Measurements from ENCODE around the gene GSTO2.
A peak's percentile ranks its signal among the peaks of the same experiment; 100 is the strongest.

GSTO2 gene

DNA sequence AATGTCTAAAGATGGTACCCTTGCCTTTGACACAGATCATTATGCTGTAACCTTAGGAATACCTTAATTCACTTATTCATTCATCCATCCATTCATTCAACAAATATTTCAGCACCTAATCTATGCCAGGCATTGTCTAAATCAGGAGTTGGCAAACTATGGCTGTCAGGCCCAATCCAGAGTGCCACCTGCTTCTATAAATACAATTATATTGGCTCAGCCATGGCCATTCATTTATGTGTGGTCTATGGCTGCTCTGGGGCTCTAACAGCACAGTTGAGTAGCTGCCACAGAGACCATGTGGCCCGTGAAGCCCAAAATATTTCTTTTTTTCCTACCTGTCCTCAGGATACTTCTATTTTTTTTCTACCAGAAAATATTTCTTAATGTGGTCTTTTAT lies 75.2 kb downstream of the GSTO2 start:
- DNase-seq, result no peak

DNA sequence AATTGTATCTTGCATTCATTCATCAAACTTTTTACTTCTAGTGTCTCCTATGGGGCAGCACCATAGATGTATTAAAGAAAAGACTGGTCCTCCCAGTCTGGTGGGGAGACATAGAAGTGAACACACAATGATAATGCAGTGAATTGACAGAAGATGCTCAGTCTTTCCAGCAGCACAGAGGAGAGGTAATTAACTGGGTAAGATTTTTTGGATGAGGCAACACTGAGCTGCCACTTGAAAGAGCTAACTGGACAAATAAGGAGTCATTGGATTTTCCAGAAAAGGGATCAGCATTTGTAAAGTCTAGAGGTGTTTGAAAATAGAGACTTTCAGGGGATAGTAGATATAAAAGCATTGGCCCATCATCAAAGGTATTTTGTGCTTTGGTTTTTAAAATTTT lies 76.5 kb downstream of the GSTO2 start:
- no peak for DNase-seq

DNA sequence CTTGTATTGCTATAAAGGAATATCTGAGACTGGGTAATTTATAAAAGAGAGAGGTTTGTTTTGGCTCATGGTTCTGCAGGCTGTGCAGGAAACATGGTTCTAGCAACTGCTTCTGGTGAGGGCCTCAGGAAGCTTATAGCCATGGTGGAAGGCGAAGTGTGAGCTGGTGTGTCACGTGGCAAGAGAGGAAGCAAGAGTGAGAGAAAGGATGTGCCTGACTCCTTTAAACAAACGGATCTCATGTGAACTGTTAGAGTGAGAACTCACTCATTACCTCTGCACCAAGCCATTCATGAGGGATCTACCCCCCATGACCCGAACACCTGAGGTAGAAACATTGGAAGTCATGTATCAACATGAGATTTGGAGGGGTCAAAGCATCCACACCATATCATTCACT lies 77.0 kb downstream of the GSTO2 start:
- no peak for DNase-seq

DNA sequence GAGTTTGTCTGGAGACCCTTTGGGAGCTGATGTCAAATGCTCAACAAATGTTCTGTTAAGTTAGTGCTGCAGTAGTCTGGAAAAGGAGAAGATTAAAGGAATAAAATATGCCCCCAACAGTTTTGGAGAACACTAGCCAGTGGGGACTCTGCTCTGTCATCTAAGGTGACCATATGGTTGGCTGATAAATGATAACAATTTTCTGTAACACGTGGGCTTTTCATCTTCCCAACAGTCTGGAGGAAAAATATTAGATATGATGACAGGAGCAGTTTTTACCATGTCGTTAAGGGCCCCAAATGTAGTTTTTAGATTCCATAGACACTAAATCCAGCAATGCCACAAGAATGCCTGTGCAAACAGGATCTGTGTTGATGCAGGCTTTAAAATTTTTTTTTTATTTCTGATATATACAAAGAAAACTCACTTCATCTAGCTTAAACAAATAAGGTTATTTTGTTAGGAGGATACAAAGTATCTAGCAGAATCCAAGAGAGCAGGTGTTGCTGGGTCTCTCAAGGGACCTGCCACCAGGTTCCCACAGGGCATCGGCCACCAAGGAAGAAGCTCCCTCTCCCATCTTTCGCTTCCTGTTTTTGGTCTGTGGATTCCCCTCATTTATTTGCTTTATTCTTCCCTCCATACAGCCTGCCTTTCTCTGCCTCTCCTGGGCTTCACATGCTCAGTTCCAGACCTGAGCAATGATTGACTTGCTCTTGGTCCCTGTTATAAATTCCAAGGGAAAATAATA lies 78.5 kb downstream of the GSTO2 start:
- no peak for DNase-seq

DNA sequence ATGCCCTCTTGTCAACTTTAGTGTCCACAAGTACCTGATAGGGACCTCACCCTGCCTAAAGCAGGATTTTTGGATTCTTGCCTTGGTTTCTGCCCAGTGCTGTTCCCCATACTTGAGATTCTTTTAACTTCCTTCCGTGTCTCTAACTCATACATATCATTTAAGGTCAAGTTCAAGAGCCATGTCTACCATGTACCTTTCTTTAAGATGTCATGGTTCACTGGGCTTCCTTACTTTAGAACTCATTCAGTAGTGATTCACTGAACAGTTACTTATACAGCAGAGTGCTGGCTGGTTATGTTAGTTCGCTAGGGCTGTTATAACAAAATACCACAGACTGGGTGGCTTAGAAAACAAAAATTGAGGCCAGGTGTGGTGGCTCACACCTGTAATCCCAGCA lies 79.6 kb downstream of the GSTO2 start:
- no peak for DNase-seq

DNA sequence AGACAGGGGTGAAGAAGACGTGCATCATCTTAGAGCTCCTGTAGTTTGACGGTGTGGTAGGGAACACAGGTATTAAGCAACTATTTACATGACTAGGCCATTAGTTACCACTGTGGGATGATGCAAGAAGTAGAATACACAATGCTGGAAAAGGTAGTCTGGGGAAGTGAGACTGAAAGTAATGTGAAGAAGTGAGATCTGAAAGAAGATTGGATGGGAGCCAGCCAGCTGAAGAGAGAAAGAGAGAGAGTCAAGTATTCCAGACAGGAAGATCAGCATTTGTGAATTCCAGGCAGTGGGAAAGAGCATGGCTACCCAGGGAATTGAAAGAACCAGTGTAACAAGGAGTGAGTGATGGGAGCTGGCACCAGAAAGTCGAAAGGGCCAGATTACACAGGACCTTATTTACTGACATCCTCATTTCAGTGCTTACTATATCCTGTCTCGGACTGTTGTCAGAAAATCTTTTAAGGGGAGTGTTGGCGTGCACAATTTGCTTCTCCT lies 80.7 kb downstream of the GSTO2 start:
- DNase-seq, result no peak

DNA sequence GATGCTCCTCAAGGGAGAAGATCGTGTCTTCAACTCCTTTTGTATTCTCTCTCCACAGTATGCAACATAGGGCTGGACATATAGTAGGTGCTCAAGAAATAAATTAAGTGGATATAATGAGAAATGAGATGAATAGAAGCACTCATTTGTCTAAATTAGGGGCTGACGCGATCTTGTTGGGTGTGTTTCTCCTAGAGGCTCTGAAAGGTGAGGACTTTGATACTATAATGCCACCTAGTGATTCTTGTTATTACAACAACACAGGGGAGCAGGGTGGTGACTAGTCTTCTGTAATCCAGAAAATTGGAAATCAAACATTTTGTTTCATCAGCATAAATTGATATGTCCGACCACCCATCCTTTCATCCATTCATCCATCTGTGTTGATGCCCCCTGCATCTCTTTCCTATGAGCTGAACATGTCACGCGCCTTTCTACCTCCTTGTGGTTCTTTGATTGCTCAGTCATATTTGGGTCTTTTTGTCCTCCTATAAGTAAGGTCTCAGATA lies 81.2 kb downstream of the GSTO2 start:
- peak; percentile 33 for DNase-seq

DNA sequence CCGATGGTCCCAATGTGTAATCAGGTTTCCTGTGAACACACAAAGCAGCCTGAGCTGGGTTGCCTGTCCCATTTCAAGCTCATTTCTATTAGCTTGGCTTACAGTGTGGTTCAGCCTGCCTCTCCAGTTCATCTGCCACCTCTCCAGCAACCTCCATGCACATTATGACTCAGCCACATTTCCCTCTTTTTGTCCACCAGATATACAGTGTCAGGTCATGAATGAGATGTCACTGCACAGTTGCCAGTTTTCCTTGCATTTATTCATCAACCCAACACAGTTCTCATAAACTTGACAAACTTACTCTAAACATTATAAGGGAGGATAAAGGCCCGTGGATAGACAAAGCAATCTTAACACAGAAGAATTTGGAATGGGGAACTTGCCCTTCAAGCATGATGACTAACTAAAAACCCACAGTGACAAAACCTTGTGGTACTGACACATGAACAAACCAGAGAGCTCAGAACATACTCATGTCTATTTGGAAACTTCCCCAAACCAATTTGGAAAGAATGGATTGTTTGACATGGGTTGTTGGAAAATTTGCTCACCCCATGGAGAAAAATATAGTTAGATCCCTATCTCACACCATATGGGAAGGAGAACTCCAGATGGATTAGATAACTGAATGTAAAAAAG lies 82.2 kb downstream of the GSTO2 start:
- DNase-seq, result no peak

DNA sequence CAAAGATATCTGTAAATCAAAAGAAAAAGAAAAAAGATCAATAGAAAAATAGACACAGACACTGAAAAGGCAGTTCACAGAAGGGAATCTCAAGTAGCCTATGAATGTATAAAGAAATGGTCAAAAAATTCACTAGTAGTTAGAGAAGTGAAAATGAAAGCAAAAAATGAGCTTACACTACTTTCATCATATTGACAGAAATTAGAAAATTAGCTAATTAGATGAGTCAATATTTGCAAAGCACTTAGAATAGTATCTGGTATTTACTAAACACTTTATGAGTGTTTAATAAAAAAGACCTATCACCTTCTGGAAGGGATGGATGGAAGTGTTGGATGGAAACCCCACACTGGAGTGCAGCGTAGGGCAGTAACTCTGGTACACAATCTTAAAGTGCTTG lies 82.9 kb downstream of the GSTO2 start:
- no peak for DNase-seq

DNA sequence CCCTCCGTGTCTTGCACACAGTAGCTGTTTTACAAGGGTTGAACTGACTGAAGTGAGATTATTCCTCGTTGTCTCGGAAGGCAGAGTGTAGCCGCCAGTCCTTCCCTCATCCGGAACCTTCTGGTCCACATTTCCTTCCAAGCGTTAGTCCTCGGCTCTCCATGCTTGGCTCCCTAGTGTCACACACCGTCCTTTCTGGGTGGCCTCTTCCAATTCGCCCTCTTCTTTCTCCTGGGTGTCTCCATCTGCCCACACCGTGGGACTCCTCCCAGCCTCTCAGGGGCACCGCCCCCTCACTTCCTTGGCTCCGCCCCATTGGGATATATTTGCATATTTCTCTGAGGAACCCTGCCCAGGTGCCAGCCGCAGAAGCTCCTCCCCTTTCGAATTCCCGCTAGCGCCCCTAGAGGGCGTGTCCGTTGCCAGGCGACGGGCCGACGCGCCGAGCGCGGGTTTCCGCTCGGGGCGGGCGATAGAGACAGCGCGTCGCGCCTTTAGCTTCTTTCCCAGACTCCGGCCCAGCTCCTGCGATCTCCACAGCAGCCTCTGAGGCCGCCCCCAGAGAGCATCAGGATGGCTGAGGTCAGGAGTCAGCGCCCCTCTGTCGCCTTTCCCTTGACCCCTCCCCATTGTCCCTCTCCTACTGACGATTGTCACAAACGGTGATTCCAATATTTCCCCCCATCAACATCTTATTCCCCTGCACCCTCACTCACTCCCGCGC lies 84.5 kb downstream of the GSTO2 start, which contains the start of gene CFAP58:
Gene CFAP58, plus strand, starts transcription at position 509 of the 724 bp plus-strand sequence. Its CDS starts 65 bp downstream, at position 574.
- DNase-seq, result no peak

Data from DMS79 treated with DMSO at 0.1 percent for 48 hours (cell line).